GM12878 (cell line): ENCODE measurements around the gene OR4C13.
"Not testable (repeated sequence)": the region's sequence is repeated elsewhere in the genome, so short reads cannot be mapped to it uniquely, and the experiment has no call there.

Experiments used
- CHD2 ChIP-seq: IDR thresholded peaks from 2 replicates; pipeline ENCODE4 v1.6.1; 2011; ENCODE audit warnings: low read depth, low read length, improper control_type of control experiment, borderline replicate concordance
- EZH2 ChIP-seq: IDR thresholded peaks from 2 replicates; pipeline ENCODE4 v1.6.1; 2012; ENCODE audit warnings: low read depth, mild to moderate bottlenecking, control low read depth, inconsistent platforms, low read length, borderline replicate concordance; ENCODE audit not compliant: control insufficient read depth
- KAT2A ChIP-seq: conservative IDR thresholded peaks from 2 replicates; pipeline ENCODE4 v1.6.1; 2011; ENCODE audit warnings: low read depth, low read length; ENCODE audit not compliant: control insufficient read depth
- POLR2A ChIP-seq: IDR thresholded peaks from 2 replicates; pipeline ENCODE4 v1.6.1; 2011; ENCODE audit warnings: low read depth, mild to moderate bottlenecking, low read length
- SMAD1 ChIP-seq: fragments of 450-650 bp; IDR thresholded peaks from 2 replicates; pipeline ENCODE4 v1.6.1; 2018; ENCODE audit warnings: mild to moderate bottlenecking, low read depth; ENCODE audit not compliant: partially characterized antibody
- SRF ChIP-seq, 2 experiments: IDR thresholded peaks; 2 replicates each; pipeline ENCODE4 v1.6.1; 2011; ENCODE audit warnings: low read depth in 2 of 2, low read length in 2 of 2, mild to moderate bottlenecking in 1 of 2, moderate library complexity in 1 of 2
- TF ChIP-seq, protein P1 (sequence below): IDR thresholded peaks from 2 replicates; pipeline ENCODE4 v1.6.1; 2011; ENCODE audit warnings: mild to moderate bottlenecking, low read depth, low read length, moderate library complexity; ENCODE audit not compliant: insufficient replicate concordance

DNA sequence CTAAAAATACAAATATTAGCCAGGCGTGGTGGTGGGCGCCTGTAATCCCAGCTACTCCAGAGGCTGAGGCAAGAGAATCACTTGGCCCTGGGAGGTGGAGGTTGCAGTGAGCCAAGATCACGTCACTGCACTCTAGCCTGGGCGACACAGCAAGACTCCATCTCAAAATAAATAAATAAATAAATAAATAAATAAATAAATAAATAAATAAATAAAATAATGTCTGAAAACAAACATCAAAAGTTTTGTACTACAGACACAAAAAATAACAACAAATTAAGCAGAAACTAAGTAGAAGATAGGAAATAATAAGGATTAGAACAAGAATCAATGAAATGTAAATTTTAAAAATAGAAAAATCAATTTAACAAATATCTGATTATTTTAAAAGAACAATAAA is 21.2 kb downstream of the OR4C13 start:
- not testable (repeated sequence) for TF ChIP-seq CHD2; POLR2A; SMAD1; SRF (IDR thresholded peaks at IDR 0.05; ENCODE audit: low read depth in 2 of 2, low read length in 2 of 2); KAT2A; EZH2
- TF ChIP-seq, protein P1, sequence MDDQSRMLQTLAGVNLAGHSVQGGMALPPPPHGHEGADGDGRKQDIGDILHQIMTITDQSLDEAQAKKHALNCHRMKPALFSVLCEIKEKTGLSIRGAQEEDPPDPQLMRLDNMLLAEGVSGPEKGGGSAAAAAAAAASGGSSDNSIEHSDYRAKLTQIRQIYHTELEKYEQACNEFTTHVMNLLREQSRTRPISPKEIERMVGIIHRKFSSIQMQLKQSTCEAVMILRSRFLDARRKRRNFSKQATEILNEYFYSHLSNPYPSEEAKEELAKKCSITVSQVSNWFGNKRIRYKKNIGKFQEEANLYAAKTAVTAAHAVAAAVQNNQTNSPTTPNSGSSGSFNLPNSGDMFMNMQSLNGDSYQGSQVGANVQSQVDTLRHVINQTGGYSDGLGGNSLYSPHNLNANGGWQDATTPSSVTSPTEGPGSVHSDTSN: not testable (repeated sequence)
